Peyer's patch (tissue), 4 donors: Measurements from ENCODE around the gene KPNA5.

Experiments used
- CTCF ChIP-seq, 6 experiments: fragments of 450-650 bp in 4 of 6; fragments of 200-600 bp in 2 of 6; sonication (generic) in 1 of 6; IDR thresholded peaks; one replicate each; pipeline ENCODE4 v1.5.1; 2017 to 2019; ENCODE audit warnings: antibody characterized with exemption in 6 of 6, mild to moderate bottlenecking in 3 of 6, moderate library complexity in 1 of 6
- POLR2A ChIP-seq, 2 donors: fragments of 450-650 bp; IDR thresholded peaks; one replicate each; pipeline ENCODE4 v1.5.1; 2017; ENCODE audit warnings: antibody characterized with exemption in 2 of 2, mild to moderate bottlenecking in 2 of 2, moderate library complexity in 2 of 2

DNA sequence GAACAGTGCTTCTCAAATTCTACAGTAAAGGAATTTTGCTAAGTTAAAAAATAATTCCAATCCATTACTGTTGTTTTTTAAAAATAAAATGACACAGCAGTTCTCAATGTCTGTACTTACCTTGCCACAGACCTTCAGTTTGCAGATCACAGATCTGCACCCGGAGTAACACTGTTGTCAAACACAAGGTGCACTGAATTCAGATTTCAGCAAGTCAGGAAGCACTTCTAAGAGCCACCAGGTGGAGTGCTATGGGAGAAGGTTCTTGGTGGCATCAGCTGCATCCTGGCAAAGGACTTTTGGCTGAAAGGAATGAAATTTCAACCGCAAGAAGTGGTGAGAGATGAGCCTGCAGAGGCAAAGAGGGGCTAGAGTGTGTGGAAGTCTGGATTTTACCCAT is 47.3 kb upstream of the KPNA5 start:
- TF ChIP-seq POLR2A (IDR thresholded peaks at IDR 0.05) (no peak), CTCF (IDR thresholded peaks at IDR 0.05) (no peak)
